IPS DF 6.9 (cell line): ENCODE results near the gene FBXO5.
"Not testable (repeated sequence)": the region's sequence is repeated elsewhere in the genome, so short reads cannot be mapped to it uniquely, and the experiment has no call there.

Experiments used
- DNase-seq: peaks from one replicate; pipeline ENCODE4 v3.0.0-alpha.2; 2013; ENCODE audit warnings: low read depth, low spot score
- H3K27ac ChIP-seq: one replicate; pipeline ENCODE4 v1.5.1; 2013; ENCODE audit warnings: low read length, control low read depth
- H3K27me3 ChIP-seq: 2 replicates; pipeline ENCODE4 v1.6.1; 2013; ENCODE audit warnings: mild to moderate bottlenecking, low read length; ENCODE audit not compliant: control insufficient read depth, insufficient read depth
- H3K36me3 ChIP-seq: 2 replicates; pipeline ENCODE4 v1.6.1; 2013; ENCODE audit warnings: low read length; ENCODE audit not compliant: control insufficient read depth, insufficient read depth
- H3K4me1 ChIP-seq: 2 replicates; pipeline ENCODE4 v1.6.1; 2013; ENCODE audit warnings: low read length; ENCODE audit not compliant: control insufficient read depth, insufficient read depth
- H3K4me3 ChIP-seq: 2 replicates; pipeline ENCODE4 v1.5.1; 2013; ENCODE audit warnings: mild to moderate bottlenecking, low read length
- H3K9me3 ChIP-seq: 2 replicates; pipeline ENCODE4 v1.6.1; 2013; ENCODE audit warnings: low read length, inconsistent platforms; ENCODE audit not compliant: control insufficient read depth, insufficient read depth
- WGBS: extraction: QIAGEN DNeasy Blood & Tissue Kit; methylation state at CpG from one replicate; pipeline ENCODE4 v1.1.7; 2013; ENCODE audit warnings: mixed read lengths, missing lambda C conversion rate; ENCODE audit not compliant: insufficient read length, insufficient coverage; 5-methylcytosine and 5-hydroxymethylcytosine counted together

Gene FBXO5

DNA sequence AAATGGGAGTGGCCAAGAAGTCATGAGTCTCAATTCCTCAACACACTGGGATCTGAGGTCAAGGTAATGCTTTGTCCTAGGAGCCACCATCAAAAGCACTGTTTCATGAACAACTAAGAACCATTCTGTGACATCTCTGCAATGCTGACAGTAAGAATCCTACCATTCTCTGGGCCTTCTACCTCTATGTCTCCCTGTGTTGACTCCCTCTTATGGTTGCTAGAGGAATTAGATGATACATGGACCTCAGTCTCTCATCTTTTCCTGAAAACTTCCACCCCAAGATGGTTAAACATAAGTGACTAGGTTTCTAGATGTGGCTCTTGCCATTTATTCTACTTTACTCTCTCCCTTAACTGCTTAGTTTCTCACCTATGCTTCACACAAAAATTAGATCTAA is 10.6 kb upstream of the FBXO5 start:
- Histone ChIP-seq H3K4me1 (no peaks in the 10 kb centered on the region), H3K27ac (no peak overlapping the region), H3K4me3 (no peak overlapping the region), H3K36me3 (peaks cover 3% of the 10 kb centered on the region; the same call in 1 of the 2 replicates), H3K27me3 (no peaks in the 10 kb centered on the region), H3K9me3 (no peaks in the 10 kb centered on the region)
- no peak for DNase-seq

- Histone ChIP-seq H3K27me3 (no peaks in the 10 kb centered on the region), H3K9me3 (no peaks in the 10 kb centered on the region), H3K36me3 (no peaks in the 10 kb centered on the region), H3K4me3 (no peak overlapping the region), H3K4me1 (no peaks in the 10 kb centered on the region), H3K27ac (no peak overlapping the region)
- no peak for DNase-seq
- WGBS: no CpG with 5 or more reads among the region's 2 CpGs
Measured at GRCh38 chr6:152986978-152987377, 4.1 kb upstream of the FBXO5 start.

DNA sequence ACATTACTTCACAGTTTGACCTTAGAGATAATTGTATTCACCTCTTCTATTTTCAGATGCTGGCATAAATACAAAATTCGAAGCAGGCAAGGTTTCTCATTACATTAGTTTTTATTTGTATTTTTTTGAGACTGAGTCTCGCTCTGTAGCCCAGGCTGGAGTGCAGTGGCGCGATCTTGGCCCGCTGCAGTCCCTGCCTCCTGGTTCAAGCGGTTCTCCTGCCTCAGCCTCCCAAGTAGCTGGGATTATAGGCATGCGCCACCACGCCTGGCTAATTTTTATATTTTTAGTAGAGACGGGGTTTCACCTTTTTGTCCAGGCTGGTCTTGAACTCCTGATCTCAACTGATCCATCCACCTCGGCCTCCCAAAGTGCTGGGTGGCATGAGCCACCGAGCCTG is 2.5 kb upstream of the FBXO5 start:
- H3K9me3 ChIP-seq, H3K4me1 ChIP-seq, H3K27me3 ChIP-seq, H3K36me3 ChIP-seq, H3K27ac ChIP-seq, H3K4me3 ChIP-seq, DNase-seq: not testable (repeated sequence)
- WGBS: no CpG with 5 or more reads among the region's 11 CpGs

DNA sequence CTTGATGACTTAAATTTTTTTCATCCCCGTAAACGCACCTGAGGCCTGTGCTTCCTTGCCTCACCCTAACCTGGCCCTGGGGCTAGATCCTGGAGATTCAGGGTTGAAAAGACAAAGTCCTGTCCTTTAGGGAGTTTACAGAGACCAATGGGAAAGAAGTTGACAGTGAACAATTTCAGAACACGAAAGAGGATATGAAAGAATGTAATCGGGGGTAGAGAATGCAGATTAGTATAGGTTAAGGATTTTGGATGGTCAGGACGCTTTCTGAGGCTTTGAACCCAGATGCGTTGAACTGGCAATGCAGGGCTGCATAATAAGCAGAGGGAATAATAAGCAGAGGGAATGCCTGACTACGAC is 1.7 kb upstream of the FBXO5 start:
- 100% methylated on average over 1 of the region's 7 CpGs for WGBS
- no peak overlapping the region for H3K27ac ChIP-seq
- DNase-seq: no peak

DNA sequence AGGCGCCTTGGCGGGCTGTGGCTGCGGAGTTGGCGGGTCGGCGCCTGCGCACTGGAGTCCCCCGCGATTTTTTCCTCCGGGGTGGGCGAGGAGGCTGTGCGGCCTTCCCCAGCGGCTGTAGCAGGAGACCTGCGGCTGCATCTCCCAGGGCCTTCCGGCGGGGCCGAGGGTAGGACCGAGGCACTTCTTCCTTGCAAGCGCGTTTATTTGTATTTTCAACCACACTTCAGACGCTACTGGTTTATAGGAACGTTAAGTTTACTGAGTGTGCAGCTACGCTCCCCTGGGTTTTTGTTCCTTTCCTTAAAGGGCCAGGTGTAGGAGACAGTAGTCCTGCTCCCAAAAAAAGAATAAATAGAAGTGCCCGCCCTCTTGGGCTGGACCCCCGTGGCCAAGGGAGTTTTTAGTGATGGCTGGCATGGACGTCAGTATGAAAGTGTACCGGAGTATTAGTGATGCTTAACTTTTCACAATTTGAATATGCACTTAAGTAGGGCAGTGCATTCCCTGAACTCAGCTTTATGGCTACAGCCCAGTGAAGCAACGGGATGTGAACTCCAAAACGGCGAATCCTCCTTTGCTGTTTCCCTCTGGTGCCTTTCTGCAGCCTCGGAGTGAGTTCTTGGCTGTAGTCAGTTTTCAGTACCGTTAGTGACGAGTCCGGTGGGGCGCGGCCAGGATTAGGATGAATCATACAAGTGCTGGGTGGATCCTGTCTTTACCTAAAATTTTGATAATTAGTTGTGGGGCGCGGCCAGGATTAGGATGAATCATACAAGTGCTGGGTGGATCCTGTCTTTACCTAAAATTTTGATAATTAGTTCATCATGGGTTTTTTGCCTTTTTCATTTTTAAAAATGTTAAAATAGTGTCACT is 1.0 kb upstream of the FBXO5 start:
- H3K4me1 ChIP-seq: no peaks in the 10 kb centered on the region
- no peaks in the 10 kb centered on the region for H3K9me3 ChIP-seq
- peak overlapping the region; percentile 78; the same call in 1 of the 2 replicates for H3K4me3 ChIP-seq
- H3K27me3 ChIP-seq: no peaks in the 10 kb centered on the region
- WGBS: no CpG with 5 or more reads among the region's 38 CpGs
- no peaks in the 10 kb centered on the region for H3K36me3 ChIP-seq
- no peak overlapping the region for H3K27ac ChIP-seq
- no peak for DNase-seq

More for the DNA sequence above, 1.7 kb upstream of the FBXO5 start:
- Histone ChIP-seq H3K36me3 (no peaks in the 10 kb centered on the region), H3K4me1 (no peaks in the 10 kb centered on the region), H3K27me3 (no peaks in the 10 kb centered on the region), H3K4me3 (peak overlapping the region; percentile 78; the same call in 1 of the 2 replicates), H3K9me3 (no peaks in the 10 kb centered on the region)

DNA sequence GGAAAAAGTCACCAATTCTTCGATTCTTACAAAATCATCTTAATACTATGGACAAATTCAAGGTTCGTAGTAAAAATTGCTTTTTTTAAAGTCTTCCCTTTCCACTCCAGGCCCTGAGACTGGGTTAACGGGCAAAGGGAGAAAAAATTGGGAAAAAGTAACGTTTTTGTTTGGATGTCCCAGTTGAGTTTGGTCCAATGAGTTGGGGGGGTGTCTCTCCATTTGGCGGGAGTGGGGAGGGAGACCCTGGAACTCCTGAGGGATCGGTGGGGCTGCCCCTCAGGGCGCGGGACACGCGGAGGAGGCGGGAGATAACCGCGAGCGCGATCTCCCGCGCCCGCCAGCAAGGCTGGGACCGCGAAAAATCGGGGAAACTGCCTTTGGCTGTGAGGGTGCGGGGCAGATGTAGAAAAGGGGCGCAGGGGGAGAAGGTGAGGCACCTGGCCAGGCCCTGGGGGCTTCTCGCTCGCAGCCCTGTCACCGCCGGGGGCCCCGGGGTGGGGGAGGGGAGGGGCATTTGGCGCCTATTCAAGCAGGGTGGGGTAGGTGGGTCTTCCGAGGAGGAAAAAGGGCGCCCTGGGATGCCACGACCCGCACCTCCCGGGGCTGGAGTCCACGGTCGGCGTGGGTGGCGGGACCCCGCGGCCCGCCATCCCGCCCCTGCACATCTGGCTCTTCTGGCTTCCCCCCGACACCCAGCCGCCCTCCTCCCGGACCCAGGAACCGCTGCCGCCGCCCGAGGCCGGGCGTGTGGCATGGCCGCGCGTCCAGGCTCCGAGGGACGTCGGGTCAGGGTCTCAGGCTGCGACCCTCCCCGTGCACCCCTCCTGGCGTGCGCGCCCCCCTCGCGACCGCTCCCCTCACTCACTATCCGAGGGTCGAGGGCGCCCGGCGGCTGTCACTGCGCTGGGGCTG is 595 bp downstream of the FBXO5 start:
- no peaks in the 10 kb centered on the region for H3K27me3 ChIP-seq
- no peaks in the 10 kb centered on the region for H3K9me3 ChIP-seq
- H3K4me1 ChIP-seq: no peaks in the 10 kb centered on the region
- no peak for DNase-seq
- no peaks in the 10 kb centered on the region for H3K36me3 ChIP-seq
- peak overlapping the region; percentile 69 for H3K4me3 ChIP-seq
- H3K27ac ChIP-seq: no peak overlapping the region
- WGBS: no CpG with 5 or more reads among the region's 71 CpGs

DNA sequence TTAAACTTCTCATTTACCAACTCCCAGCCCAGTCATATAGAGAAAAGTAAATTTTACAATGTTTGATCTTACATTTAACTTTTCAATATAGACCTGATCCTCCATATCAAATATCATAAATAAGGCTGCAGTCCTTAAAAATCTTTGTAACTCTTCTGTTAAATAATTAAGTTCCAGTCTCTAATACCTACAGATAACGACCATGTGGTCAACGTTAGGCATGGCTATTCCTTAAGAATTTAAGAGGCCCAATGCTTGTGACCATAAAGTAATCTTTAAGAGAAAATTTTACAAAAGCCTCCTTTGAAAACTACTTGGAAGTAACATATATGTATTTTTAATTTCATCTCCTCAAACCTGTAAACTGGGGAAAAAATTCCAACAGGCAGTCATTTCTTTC is 1.6 kb downstream of the FBXO5 start:
- Histone ChIP-seq H3K4me1 (no peaks in the 10 kb centered on the region), H3K4me3 (peak overlapping the region; percentile 23; the same call in 1 of the 2 replicates), H3K36me3 (no peaks in the 10 kb centered on the region), H3K9me3 (no peaks in the 10 kb centered on the region), H3K27ac (no peak overlapping the region), H3K27me3 (no peaks in the 10 kb centered on the region)
- DNase-seq: no peak
- WGBS: no CpG with 5 or more reads among the region's 2 CpGs

- no peak for DNase-seq
- Histone ChIP-seq H3K9me3 (no peaks in the 10 kb centered on the region), H3K4me1 (no peaks in the 10 kb centered on the region), H3K27me3 (no peaks in the 10 kb centered on the region), H3K36me3 (no peaks in the 10 kb centered on the region), H3K27ac (no peak overlapping the region), H3K4me3 (peak overlapping the region; percentile 23; the same call in 1 of the 2 replicates)
- whole genome bisulfite sequencing: no CpG with 5 or more reads among the region's 1 CpG
Measured at GRCh38 chr6:152980656-152981055, 2.2 kb downstream of the FBXO5 start.

DNA sequence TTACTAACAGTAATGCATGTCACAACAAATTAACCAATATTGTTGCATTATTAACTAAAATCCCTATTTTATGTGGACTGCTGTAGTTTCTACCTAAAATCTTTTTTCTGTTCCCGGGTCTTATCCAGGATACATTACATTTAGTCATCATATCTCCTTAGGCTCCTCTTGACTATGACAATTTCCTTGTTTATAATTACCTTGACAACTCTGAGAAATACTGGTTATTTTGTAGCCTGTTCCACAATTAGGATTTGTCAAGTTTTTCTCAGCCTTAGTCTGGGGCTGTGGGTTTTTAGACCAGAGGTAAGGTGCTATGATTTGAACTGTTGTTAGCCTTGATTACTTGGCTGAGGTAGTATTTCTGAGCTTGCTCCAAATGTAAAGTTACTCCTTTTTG is 3.7 kb downstream of the FBXO5 start:
- no peak for DNase-seq
- Histone ChIP-seq H3K27me3 (no peaks in the 10 kb centered on the region), H3K27ac (no peak overlapping the region), H3K9me3 (no peaks in the 10 kb centered on the region), H3K4me1 (no peaks in the 10 kb centered on the region), H3K36me3 (peaks cover 7% of the 10 kb centered on the region; the same call in 1 of the 2 replicates), H3K4me3 (no peak overlapping the region)
- no CpG with 5 or more reads among the region's 1 CpG for WGBS

DNA sequence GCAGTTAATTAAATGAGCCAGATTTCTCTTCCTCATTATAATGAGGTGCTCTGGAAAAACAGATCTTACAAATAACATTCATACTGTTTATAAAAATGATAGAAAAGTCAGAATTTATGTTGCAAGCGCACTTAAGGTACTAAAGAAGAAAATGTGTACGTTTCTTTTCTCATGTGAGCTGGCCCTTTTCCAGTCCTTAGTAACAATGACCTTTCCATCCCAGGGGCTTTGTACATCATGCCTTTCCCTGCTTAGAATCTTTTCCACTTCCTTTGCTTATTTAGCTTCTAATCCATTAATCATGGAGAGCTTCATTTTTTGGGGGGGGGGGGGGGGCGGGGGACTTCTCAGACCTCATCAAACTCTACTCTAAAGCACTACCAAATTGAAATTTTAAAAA is 4.8 kb downstream of the FBXO5 start:
- no CpG with 5 or more reads among the region's 3 CpGs for WGBS
- no peaks in the 10 kb centered on the region for H3K27me3 ChIP-seq
- no peak overlapping the region for H3K27ac ChIP-seq
- no peak overlapping the region for H3K4me3 ChIP-seq
- DNase-seq: no peak
- no peaks in the 10 kb centered on the region for H3K9me3 ChIP-seq
- no peaks in the 10 kb centered on the region for H3K4me1 ChIP-seq
- peaks cover 7% of the 10 kb centered on the region; the same call in 1 of the 2 replicates for H3K36me3 ChIP-seq
